Islet of Langerhans (tissue), 1 donor: ENCODE measurements around the gene LRCOL1.

Source experiments
- FAIRE-seq: peaks from one replicate; lab custom pipeline; 2011; peaks lifted over from hg19 to GRCh38; lab: Jason Lieb, UNC

The LRCOL1 gene

DNA sequence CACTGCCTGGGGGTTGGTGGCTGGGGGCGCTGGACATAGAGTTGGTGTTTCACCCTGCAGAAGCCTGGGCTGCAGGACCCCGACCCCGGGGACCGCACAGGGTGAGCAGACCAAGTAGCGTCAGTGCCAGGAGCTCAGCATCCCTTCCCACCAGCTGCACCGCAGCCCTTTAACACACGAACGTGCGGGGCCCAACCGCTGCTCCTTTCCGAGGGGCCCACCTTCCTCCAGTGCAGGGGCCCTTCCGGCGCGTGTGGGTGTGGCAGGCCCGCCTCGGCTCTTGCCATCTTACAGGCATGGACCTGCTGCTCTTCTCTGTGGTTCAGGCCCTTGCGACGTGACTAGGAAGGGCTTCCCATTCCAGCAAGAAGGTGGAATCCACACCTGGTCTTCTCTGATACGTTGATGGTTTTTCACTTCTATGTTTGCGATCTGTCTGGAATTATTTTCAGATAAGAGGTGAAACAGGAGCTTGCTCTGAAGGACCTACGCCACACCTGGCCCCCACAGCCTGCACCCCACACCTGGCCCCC is 47.8 kb downstream of the LRCOL1 start:
- no peak for FAIRE-seq

DNA sequence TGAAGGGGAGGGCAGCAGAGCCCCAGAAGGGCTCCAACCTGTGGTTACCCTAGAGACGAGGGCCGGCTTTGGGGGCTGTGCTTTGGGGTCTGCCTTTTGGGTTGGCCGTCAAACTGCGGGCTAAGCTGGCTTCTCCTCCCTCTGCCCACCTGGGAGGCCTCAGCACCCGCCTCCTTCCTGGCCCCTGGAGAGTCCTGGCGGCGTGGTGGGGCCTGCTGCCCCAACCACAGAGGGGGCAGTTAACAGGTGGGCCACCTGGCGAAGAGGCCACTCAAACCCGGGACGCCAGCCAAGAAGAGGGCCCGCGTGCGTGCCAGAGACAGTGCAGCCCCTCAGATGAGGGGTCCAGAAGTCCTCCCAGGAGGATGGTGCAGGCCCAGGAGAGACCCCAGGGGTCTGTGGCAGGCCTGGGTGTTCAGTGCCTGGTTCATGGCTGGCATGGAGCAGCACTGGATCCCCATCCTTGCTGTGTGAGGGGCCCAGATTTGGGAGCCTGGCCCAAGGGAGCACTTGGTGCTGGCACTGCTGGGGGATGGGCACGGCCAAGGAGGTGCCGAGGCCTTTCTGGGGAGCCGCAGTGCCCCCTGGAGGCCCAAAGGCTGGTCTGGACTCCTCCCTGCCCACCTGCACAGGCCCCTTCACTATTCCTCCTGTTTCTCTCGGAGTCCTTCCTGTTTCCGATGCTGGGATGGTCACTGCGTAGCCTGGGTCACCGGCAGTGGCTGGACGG is 48.8 kb downstream of the LRCOL1 start:
- FAIRE-seq: no peak

DNA sequence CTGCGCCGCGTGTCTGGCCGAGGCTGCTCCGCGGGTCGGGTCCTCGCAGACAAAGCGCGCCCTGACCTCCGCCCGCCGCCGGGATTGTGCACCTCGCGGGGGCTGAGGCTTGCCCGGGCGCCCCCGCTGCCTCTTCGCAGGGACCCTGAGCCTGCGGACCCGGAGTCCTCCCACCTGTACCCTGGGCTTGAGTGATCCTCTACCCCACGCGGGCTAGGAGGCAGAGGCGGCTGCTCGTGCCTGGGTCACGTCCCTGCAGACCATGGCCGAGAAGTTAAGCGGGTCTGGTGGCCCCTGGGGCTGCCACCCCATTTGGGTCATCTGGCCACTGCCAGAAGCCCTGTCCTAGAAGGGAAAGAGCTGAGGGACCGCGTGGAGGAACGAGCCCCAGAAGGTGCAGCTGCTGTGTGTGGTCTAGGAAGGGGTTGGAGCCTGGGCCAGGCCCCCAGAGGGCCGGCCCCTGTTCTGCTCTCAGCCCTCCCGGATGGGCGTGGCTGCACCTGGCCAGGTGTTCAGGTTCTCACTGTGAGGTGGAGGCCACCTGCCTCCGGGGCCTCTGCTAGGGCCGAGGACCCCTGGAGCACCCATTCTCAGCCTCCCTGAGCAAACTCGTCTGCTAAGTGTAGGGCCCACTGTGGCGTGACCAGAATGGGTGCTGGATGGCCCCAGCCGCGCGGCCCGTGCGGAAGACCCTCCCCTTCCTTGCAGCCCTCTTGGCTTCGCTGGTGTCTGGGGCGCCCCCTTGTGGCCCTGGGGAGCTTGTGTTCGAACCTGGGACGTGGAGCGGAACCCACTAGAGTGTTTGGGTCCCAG is 49.6 kb downstream of the LRCOL1 start:
- FAIRE-seq: no peak

DNA sequence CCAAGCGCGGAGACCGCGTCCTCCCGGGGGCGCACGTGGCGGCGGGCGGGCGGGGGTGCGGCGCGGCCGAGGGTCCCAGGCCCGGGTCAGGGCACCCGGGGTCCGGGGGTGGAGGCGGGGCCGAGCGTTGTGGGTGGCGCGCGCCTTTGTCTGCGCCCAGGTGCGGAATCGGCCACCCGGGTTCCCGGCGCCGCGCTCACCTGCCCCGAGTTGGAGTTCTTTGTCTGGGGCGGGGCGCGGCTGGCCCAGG is 50.1 kb downstream of the LRCOL1 start:
- no peak for FAIRE-seq

DNA sequence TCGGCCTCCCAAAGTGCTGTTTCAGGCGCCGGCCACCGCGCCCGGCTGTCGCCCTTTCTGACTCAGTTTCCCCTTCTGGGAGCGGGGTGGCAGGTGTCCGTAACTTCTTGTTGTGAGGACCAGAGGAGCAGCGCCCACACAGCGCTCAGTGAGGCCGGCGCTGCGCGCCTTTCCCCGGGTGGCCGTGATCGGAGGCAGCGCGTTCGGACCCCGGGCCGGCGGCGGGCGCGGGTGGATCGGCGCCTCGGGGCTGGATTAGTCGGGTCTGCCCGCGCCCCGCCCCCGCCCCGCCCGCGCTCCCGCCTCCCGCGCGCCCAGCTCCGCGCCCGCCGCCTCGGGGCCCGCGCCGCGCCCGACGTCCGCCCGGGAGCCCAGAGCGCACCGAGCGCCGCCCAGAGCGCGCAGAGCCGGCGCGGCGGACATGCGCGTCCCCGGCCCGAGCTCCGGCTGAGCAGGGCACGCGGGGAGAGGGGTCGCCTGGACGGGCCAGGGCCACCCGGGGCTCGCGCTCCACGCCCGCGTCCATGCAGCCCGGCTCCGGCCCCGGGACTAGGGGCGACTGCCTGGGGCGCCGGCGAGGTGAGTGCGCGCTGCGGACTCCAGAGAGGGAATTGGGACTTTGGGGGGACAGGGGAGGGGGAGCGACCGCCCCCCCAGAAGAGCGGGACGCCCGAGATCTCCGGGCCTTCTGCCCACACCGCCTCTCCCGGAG is 50.6 kb downstream of the LRCOL1 start:
- FAIRE-seq: no peak

DNA sequence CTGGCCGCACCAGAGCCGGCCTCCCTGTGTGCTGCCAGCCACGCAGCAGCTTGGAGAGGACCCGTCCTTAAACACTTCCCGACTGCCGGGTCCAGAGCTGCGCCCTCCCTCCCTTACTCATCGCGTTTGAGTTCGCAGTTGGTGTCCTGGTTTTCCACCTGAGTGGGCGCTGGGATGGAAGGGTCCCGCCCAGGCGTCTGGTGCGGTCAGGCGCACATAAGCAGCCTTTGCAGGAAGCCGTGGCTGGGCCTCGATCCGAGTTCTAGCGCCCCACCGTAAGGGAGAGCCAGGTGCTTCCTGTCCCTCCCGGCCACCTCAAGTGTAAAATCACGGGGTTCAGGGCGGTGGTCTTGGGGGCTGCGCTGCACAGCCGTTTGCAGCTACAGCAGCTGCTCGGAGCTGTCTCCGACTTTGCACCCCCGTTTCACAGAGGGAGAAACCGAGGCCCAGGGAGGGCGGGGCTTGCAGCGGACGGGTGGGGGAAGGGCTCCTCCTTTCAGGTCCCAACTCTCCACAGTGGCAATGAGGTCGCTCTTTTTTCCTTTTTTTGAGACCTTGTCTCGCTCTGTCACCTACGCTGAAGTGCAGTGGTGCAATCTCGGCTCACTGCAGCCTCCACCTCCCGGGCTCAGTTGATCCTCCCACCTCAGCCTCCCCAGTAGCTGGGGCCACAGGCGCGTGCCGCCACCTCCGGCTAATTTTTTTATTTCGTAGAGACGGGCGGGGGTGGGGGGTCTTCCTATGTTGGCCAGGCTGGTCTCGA is 51.3 kb downstream of the LRCOL1 start:
- FAIRE-seq: no peak

DNA sequence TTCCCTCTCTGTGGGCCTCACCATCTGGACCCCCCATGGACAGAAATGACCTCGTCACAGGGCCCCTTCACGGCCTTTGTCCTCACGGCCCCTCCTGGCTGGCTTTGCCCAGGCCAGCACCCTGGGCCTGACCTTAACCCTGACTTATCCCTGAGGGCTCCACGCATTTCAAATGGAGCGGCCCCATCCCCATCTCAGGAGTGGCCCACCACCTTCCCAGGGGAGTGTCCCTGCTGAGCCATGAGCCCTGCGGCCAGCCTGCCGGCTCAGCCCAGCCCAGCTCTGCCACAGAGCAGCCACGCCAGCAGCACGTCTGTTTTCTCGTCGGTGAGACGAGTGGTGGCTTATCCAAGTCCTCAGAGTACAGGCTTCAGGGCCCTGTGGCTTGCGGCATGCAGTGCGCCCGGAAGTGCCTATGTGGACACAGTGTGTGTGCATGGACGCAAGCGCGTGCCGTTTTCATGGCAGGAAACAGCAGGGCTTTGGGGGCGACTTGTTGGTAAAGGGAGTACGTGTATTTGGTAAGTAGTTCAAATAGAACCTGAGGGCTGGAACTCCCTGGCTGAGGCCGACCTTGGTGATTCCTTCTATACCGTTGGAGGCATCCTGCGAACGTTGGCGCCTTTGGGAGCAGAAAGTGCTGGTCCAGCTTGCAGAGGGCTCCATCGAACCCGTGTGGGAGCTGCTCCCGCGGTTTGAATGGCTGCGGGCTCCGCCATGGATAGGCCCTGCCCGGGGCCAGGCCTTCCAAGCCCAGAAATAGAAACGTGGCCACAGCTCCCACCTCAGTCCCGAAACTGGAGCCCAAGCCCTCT is 52.1 kb downstream of the LRCOL1 start:
- FAIRE-seq: no peak

DNA sequence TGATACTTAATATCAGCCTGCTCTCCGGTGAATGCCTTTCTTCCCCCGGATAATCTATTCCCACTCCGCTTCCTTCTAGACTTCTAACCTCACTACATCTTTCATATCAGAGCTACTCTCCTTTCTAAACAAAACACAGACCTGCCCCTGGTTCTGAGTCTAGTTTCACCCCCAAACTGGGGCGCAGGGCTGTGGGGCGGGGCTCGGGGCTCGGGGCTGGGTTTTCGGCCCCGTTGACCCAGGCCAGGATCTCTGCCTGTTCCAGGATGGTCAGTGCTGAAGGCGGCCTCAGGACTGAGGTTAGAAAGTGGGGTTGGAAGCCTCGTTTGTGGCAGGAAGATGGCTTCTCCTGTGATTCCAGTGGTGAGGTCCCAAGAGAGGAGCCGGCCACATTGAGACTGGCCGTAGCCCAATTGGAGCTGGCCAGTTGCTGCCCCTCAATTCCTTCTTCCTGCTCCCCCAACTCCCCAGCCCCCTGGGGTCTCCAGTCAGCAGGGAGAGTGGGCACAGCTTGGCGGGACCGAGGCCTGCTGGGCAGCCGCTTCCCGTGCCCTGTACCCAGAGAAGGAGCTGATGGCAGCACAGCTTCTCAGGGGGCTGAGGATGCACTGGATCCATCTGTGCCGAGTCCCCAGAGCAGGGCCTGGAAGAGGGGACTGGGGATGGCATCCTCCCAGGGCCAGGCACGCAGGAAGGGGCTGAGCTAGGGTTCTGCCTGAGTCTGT is 52.9 kb downstream of the LRCOL1 start:
- no peak for FAIRE-seq

DNA sequence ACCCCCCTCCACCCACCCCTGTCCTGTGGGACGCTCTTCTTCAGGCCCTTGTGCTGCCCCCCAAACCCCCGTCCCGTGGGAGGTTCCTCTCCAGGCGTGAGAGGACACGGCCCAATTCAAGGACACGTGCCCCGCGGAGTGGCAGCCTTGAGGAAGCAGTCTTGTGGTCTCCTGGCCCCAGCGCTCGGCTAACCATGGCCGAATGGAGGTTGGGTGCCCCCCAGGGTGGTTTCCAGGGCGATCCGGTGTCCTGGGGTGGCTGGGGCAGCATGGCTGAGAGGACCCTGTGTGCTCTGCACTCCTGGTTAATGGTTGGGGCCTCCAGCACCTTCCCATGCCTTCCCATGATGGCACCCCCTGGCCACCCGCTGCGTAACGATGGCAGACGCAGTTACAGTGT is 53.6 kb downstream of the LRCOL1 start:
- FAIRE-seq: no peak

DNA sequence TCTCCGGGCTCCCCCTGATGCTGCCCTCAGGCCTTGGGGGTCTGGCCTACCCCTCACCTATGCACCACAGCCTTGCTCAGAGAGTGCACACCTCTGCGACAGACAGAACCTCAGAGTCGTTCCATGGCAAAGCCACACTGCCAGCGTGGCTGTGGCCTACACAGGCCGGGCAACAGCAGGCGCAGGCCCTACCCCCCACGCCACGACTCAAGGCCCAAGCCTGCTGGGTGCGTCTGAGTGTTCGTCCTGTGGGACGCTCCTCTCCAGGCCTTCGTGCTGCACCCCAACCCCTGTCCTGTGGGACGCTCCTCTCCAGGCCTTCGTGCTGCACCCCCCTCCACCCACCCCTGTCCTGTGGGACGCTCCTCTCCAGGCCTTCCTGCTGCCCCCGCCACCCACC is 54.2 kb downstream of the LRCOL1 start:
- no peak for FAIRE-seq

DNA sequence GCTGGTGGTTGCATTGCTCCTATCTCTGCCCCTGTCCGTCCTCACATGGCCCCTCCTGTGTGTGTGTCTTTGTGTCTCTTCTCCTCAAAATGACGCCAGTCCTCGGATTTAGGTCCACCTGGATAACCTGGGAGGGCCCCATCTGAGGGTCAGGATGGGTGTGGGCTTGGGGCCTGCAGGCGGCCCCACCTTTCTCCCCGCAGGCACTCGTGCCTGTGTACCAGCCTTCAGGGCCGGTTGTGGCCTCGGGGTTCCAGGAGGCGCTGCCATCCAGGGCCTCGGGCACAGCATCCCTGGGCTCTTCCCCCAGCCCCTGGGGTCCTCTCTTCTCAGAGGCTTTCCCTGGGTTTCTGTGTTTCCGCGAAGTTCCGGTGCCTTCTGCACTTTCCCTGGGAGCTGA is 54.7 kb downstream of the LRCOL1 start:
- no peak for FAIRE-seq

DNA sequence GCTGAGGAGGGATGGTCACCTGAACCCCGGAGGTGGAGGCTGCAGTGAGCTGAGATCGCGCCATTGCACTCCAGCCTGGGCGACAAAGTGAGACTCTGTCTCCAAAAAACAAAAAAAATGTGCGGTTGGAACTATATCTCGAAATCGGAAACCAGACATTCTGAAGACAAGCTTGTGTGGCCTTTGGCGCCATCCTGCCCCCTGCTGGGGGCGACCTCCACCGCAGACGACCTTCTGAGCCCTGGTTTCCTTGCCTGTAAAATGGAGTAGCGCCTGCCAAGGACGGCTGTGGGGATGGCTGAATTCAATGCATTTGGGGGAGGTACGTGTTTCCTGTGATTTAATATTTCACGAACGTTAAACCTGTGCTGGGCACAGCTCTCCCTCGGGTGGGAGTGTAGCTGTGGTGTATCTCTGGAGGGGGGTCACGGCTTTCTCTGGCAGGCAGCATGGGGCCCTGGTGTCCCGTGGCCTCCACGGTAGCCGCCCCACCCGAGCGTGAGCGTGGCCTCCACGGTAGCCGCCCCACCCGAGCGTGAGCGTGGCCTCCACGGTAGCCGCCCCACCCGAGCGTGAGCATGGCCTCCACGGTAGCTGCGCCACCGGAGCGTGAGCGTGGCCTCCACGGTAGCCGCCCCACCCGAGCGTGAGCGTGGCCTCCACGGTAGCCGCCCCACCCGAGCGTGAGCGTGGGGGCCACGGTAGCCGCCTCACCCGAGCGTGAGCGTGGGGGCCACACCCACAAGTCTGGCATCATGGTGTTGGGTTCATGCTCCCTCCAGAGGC is 55.3 kb downstream of the LRCOL1 start:
- no peak for FAIRE-seq
